ENCODE results near the gene SEL1L. TPM values are rescaled to one million over a fixed set of nuclear protein-coding genes. Genes with fewer than 3 reads are reported as not detected.

SEL1L gene
- total and polyA plus RNA-seq, 2 experiments from 2014 or later: 20.6 to 22.6 TPM

- peaks cover 29% of the 10 kb centered on the region for H3K4me1 Mint-ChIP-seq
- H3K9me3 Mint-ChIP-seq: no peaks in the 10 kb centered on the region; the same call in 2 of the 3 replicates
- no peaks in the 10 kb centered on the region for H3K36me3 Mint-ChIP-seq (ENCODE audit: low read depth)
- Histone ChIP-seq H2AFZ (peak overlapping the region; percentile 86), H3K27ac (ENCODE audit: low read depth) (no peak overlapping the region), H3K4me1 (ENCODE audit: insufficient read depth) (peaks cover 15% of the 10 kb centered on the region; the same call in 1 of the 2 replicates), H3F3A (replicated peaks; ENCODE audit: low read depth) (0 out of 2 replicates have a peak, but pooled peaks cover 2% of the 10 kb centered on the region), H4K20me1 (replicated peaks; ENCODE audit: insufficient read depth) (no peaks in the 10 kb centered on the region), H3K79me2 (replicated peaks; ENCODE audit: insufficient read depth) (no peaks in the 10 kb centered on the region), H3K27me3 (ENCODE audit: insufficient read depth) (no peaks in the 10 kb centered on the region), H3K4me2 (peak overlapping the region; percentile 33; the same call in 1 of the 2 replicates), H3K9me2 (ENCODE audit: insufficient read depth) (0 out of 2 replicates have a peak, but pooled peaks cover 3% of the 10 kb centered on the region), H3K36me3 (ENCODE audit: insufficient read depth) (no peaks in the 10 kb centered on the region), H3K4me3 (no peak overlapping the region)
- TF ChIP-seq JUNB (IDR thresholded peaks at IDR 0.05; ENCODE audit: unreplicated experiment) (no peak), ETS1 (IDR thresholded peaks at IDR 0.05) (no peak), ZNF114 (CRISPR knock-in tag; IDR thresholded peaks at IDR 0.05) (no peak), POLR2AphosphoS5 (IDR thresholded peaks at IDR 0.05; ENCODE audit: low read depth) (no peak), EZH2 (IDR thresholded peaks at IDR 0.05; ENCODE audit: low read depth, unreplicated experiment) (no peak), CREB1 (CRISPR knock-in tag; IDR thresholded peaks at IDR 0.05; ENCODE audit: low read depth) (no peak), CTCF (conservative IDR thresholded peaks at IDR 0.05; ENCODE audit: low read depth in 2 of 2) (no peak), NANOG (IDR thresholded peaks at IDR 0.05; ENCODE audit: borderline replicate concordance) (no peak), ZNF331 (CRISPR knock-in tag; IDR thresholded peaks at IDR 0.05; ENCODE audit: low read depth) (no peak), EZH2phosphoT487 (IDR thresholded peaks at IDR 0.05; ENCODE audit: unreplicated experiment) (no peak), STAT1 (IDR thresholded peaks at IDR 0.05; ENCODE audit: unreplicated experiment) (no peak)
- TF ChIP-seq, protein P1, sequence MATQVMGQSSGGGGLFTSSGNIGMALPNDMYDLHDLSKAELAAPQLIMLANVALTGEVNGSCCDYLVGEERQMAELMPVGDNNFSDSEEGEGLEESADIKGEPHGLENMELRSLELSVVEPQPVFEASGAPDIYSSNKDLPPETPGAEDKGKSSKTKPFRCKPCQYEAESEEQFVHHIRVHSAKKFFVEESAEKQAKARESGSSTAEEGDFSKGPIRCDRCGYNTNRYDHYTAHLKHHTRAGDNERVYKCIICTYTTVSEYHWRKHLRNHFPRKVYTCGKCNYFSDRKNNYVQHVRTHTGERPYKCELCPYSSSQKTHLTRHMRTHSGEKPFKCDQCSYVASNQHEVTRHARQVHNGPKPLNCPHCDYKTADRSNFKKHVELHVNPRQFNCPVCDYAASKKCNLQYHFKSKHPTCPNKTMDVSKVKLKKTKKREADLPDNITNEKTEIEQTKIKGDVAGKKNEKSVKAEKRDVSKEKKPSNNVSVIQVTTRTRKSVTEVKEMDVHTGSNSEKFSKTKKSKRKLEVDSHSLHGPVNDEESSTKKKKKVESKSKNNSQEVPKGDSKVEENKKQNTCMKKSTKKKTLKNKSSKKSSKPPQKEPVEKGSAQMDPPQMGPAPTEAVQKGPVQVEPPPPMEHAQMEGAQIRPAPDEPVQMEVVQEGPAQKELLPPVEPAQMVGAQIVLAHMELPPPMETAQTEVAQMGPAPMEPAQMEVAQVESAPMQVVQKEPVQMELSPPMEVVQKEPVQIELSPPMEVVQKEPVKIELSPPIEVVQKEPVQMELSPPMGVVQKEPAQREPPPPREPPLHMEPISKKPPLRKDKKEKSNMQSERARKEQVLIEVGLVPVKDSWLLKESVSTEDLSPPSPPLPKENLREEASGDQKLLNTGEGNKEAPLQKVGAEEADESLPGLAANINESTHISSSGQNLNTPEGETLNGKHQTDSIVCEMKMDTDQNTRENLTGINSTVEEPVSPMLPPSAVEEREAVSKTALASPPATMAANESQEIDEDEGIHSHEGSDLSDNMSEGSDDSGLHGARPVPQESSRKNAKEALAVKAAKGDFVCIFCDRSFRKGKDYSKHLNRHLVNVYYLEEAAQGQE (IDR thresholded peaks at IDR 0.05; ENCODE audit: unreplicated experiment): no peak
- TF ChIP-seq, protein P2, sequence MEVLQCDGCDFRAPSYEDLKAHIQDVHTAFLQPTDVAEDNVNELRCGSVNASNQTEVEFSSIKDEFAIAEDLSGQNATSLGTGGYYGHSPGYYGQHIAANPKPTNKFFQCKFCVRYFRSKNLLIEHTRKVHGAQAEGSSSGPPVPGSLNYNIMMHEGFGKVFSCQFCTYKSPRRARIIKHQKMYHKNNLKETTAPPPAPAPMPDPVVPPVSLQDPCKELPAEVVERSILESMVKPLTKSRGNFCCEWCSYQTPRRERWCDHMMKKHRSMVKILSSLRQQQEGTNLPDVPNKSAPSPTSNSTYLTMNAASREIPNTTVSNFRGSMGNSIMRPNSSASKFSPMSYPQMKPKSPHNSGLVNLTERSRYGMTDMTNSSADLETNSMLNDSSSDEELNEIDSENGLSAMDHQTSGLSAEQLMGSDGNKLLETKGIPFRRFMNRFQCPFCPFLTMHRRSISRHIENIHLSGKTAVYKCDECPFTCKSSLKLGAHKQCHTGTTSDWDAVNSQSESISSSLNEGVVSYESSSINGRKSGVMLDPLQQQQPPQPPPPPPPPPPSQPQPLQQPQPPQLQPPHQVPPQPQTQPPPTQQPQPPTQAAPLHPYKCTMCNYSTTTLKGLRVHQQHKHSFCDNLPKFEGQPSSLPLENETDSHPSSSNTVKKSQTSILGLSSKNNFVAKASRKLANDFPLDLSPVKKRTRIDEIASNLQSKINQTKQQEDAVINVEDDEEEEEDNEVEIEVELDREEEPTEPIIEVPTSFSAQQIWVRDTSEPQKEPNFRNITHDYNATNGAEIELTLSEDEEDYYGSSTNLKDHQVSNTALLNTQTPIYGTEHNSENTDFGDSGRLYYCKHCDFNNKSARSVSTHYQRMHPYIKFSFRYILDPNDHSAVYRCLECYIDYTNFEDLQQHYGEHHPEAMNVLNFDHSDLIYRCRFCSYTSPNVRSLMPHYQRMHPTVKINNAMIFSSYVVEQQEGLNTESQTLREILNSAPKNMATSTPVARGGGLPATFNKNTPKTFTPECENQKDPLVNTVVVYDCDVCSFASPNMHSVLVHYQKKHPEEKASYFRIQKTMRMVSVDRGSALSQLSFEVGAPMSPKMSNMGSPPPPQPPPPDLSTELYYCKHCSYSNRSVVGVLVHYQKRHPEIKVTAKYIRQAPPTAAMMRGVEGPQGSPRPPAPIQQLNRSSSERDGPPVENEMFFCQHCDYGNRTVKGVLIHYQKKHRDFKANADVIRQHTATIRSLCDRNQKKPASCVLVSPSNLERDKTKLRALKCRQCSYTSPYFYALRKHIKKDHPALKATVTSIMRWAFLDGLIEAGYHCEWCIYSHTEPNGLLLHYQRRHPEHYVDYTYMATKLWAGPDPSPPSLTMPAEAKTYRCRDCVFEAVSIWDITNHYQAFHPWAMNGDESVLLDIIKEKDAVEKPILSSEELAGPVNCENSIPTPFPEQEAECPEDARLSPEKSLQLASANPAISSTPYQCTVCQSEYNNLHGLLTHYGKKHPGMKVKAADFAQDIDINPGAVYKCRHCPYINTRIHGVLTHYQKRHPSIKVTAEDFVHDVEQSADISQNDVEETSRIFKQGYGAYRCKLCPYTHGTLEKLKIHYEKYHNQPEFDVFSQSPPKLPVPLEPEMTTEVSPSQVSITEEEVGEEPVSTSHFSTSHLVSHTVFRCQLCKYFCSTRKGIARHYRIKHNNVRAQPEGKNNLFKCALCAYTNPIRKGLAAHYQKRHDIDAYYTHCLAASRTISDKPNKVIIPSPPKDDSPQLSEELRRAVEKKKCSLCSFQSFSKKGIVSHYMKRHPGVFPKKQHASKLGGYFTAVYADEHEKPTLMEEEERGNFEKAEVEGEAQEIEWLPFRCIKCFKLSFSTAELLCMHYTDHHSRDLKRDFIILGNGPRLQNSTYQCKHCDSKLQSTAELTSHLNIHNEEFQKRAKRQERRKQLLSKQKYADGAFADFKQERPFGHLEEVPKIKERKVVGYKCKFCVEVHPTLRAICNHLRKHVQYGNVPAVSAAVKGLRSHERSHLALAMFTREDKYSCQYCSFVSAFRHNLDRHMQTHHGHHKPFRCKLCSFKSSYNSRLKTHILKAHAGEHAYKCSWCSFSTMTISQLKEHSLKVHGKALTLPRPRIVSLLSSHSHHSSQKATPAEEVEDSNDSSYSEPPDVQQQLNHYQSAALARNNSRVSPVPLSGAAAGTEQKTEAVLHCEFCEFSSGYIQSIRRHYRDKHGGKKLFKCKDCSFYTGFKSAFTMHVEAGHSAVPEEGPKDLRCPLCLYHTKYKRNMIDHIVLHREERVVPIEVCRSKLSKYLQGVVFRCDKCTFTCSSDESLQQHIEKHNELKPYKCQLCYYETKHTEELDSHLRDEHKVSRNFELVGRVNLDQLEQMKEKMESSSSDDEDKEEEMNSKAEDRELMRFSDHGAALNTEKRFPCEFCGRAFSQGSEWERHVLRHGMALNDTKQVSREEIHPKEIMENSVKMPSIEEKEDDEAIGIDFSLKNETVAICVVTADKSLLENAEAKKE (CRISPR knock-in tag; IDR thresholded peaks at IDR 0.05): no peak
- H3K4me3 Mint-ChIP-seq: no peak overlapping the region
- H3K27me3 Mint-ChIP-seq (ENCODE audit: insufficient read depth, low read depth, poor library complexity): peaks cover 6% of the 10 kb centered on the region
- ATAC-seq: no peak; the same call in 2 of the 3 replicates
- no peak for DNase-seq (ENCODE audit: low spot score)
- no peak overlapping the region for H3K27ac Mint-ChIP-seq
These were observed 84.1 kb downstream of the SEL1L start for GRCh38 chr14:81449576-81449975.
